H1 (cell line): Measurements from ENCODE around the gene LRP1-AS.

ENCODE experiments used
- EZH2 ChIP-seq: fragments of 200-600 bp; sonication (generic); IDR thresholded peaks from 2 replicates; pipeline ENCODE4 v1.7.1; 2012; ENCODE audit warnings: low read depth, mild to moderate bottlenecking, moderate library complexity, low read length, inconsistent platforms; ENCODE audit not compliant: severe bottlenecking
- POLR2A ChIP-seq, 2 experiments: IDR thresholded peaks; 1 replicate in 1 of 2; 2 replicates in 1 of 2; pipeline ENCODE4 v1.6.1; 2011; ENCODE audit warnings: low read depth in 2 of 2, low read length in 2 of 2, mild to moderate bottlenecking in 2 of 2; ENCODE audit errors: control extremely low read depth in 1 of 2
- SIN3A ChIP-seq, 2 experiments: IDR thresholded peaks in 1 of 2; conservative IDR thresholded peaks in 1 of 2; 2 replicates each; pipeline ENCODE4 v1.6.1; 2011 to 2012; ENCODE audit warnings: low read length in 2 of 2, improper control_type of control experiment in 1 of 2, low read depth in 1 of 2, mild to moderate bottlenecking in 1 of 2
- TAF1 ChIP-seq: IDR thresholded peaks from 2 replicates; pipeline ENCODE4 v1.6.1; 2011; ENCODE audit warnings: mild to moderate bottlenecking, low read depth, low read length
- YY1 ChIP-seq: IDR thresholded peaks from 2 replicates; pipeline ENCODE4 v1.6.1; 2011; ENCODE audit warnings: low read depth, mild to moderate bottlenecking, low read length
- TF ChIP-seq, protein P1 (sequence below): IDR thresholded peaks from 2 replicates; pipeline ENCODE4 v1.6.1; 2011; ENCODE audit warnings: low read length, improper control_type of control experiment
- TF ChIP-seq, protein P2 (sequence below), 3 experiments: IDR thresholded peaks; 1 replicate in 2 of 3; 2 replicates in 1 of 3; pipeline versions ENCODE4 v1.5.1 to v1.6.1; 2011; ENCODE audit warnings: low read length in 3 of 3, mild to moderate bottlenecking in 3 of 3, inconsistent platforms in 2 of 3, low read depth in 1 of 3, moderate library complexity in 1 of 3; ENCODE audit not compliant: insufficient read depth in 1 of 3; ENCODE audit errors: control extremely low read depth in 1 of 3

DNA sequence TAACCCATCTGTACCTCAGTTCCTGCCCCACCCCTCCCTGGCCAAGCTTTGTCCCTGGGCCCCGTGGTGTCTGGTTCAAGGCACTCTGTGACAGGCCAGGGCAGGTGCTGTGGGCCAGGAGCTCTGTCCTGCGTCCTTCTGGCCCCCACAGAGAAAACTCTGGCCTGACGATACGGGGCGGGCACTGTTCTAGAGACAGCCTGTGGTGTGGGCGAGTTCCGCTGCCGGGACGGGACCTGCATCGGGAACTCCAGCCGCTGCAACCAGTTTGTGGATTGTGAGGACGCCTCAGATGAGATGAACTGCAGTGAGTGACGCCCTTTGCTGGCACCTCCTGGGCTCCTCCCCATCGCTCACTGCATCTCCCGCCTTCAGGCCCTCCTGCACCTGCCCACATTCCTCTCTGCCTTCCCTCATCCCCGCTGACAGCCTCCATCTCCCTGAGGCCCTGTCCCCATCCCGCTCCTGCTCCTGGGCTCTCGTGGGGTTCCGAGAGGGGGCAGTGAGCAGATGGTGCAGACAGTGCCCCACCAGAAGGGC lies 46.4 kb upstream of the LRP1-AS start:
- TF ChIP-seq TAF1 (no peak), SIN3A (conservative IDR thresholded peaks at IDR 0.05 in 1 of 2, IDR thresholded peaks at IDR 0.05 in 1 of 2; ENCODE audit: low read depth in 1 of 2, low read length in 2 of 2) (no peak), POLR2A (IDR thresholded peaks at IDR 0.05; ENCODE audit: control extremely low read depth in 1 of 2, low read depth in 2 of 2, low read length in 2 of 2) (no peak), YY1 (no peak), EZH2 (no peak)
- TF ChIP-seq, protein P1, sequence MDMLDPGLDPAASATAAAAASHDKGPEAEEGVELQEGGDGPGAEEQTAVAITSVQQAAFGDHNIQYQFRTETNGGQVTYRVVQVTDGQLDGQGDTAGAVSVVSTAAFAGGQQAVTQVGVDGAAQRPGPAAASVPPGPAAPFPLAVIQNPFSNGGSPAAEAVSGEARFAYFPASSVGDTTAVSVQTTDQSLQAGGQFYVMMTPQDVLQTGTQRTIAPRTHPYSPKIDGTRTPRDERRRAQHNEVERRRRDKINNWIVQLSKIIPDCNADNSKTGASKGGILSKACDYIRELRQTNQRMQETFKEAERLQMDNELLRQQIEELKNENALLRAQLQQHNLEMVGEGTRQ, result no peak
- TF ChIP-seq, protein P2, sequence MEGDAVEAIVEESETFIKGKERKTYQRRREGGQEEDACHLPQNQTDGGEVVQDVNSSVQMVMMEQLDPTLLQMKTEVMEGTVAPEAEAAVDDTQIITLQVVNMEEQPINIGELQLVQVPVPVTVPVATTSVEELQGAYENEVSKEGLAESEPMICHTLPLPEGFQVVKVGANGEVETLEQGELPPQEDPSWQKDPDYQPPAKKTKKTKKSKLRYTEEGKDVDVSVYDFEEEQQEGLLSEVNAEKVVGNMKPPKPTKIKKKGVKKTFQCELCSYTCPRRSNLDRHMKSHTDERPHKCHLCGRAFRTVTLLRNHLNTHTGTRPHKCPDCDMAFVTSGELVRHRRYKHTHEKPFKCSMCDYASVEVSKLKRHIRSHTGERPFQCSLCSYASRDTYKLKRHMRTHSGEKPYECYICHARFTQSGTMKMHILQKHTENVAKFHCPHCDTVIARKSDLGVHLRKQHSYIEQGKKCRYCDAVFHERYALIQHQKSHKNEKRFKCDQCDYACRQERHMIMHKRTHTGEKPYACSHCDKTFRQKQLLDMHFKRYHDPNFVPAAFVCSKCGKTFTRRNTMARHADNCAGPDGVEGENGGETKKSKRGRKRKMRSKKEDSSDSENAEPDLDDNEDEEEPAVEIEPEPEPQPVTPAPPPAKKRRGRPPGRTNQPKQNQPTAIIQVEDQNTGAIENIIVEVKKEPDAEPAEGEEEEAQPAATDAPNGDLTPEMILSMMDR (IDR thresholded peaks at IDR 0.05; ENCODE audit: control extremely low read depth in 1 of 3, insufficient read depth in 1 of 3, low read depth in 1 of 3, low read length in 3 of 3), result no peak
